Tongue (tissue), 2 donors: ENCODE data around the gene SMAD3. TPM values are rescaled to one million over a fixed set of nuclear protein-coding genes. Genes with fewer than 3 reads are reported as not detected.
"Not testable (repeated sequence)": the region's sequence is repeated elsewhere in the genome, so short reads cannot be mapped to it uniquely, and the experiment has no call there.

Experiments
- DNase-seq: peaks from one replicate; pipeline ENCODE4 v3.0.0-alpha.2; 2015
- total RNA-seq: library from RNA; depleted of rRNA; stranded (reverse); fragments of >200 nt; gene quantifications from one replicate; pipeline ENCODE4 v1.2.3, GENCODE V29; 2014

Gene SMAD3
- total RNA-seq, 1 donor from 2014 or later: 37.8 TPM

- no peak for DNase-seq
These were observed 80.3 kb downstream of the SMAD3 start for GRCh38 chr15:67145710-67146109.

- peak; percentile 93 for DNase-seq
These were observed 80.8 kb downstream of the SMAD3 start for GRCh38 chr15:67146234-67146633.

GRCh38 chr15:67146875-67147381 lies 81.5 kb downstream of the SMAD3 start:
- peak; percentile 88 for DNase-seq

- DNase-seq: no peak
These were observed 82.1 kb downstream of the SMAD3 start for GRCh38 chr15:67147396-67147949.

GRCh38 chr15:67148196-67148701 lies 82.8 kb downstream of the SMAD3 start:
- peak; percentile 81 for DNase-seq

- DNase-seq: no peak
These were observed 83.8 kb downstream of the SMAD3 start for GRCh38 chr15:67149068-67149772.

GRCh38 chr15:67149773-67150022 lies 84.3 kb downstream of the SMAD3 start:
- no peak for DNase-seq

GRCh38 chr15:67150023-67150860 lies 84.8 kb downstream of the SMAD3 start:
- no peak for DNase-seq

GRCh38 chr15:67152429-67152828 lies 87.0 kb downstream of the SMAD3 start:
- no peak for DNase-seq

GRCh38 chr15:67153044-67153443 lies 87.6 kb downstream of the SMAD3 start:
- DNase-seq: not testable (repeated sequence)

GRCh38 chr15:67154249-67154648 lies 88.8 kb downstream of the SMAD3 start:
- DNase-seq: no peak

- DNase-seq: no peak
These were observed 91.0 kb downstream of the SMAD3 start for GRCh38 chr15:67156426-67156825.

GRCh38 chr15:67156834-67157233 lies 91.4 kb downstream of the SMAD3 start:
- DNase-seq: no peak

GRCh38 chr15:67157521-67158252 lies 92.3 kb downstream of the SMAD3 start:
- no peak for DNase-seq

GRCh38 chr15:67158367-67158766 lies 93.0 kb downstream of the SMAD3 start:
- DNase-seq: no peak

- no peak for DNase-seq
These were observed 96.0 kb downstream of the SMAD3 start for GRCh38 chr15:67161412-67161811.

GRCh38 chr15:67161881-67162280 lies 96.5 kb downstream of the SMAD3 start:
- DNase-seq: no peak

- no peak for DNase-seq
These were observed 97.8 kb downstream of the SMAD3 start for GRCh38 chr15:67163180-67163579.

GRCh38 chr15:67164401-67164791 lies 99.0 kb downstream of the SMAD3 start:
- no peak for DNase-seq

- no peak for DNase-seq
These were observed 99.4 kb downstream of the SMAD3 start for GRCh38 chr15:67164811-67165253.

- DNase-seq: no peak
These were observed 100.2 kb downstream of the SMAD3 start for GRCh38 chr15:67165254-67166253.
